ENCODE data around the gene GPR132. TPM values are rescaled to one million over a fixed set of nuclear protein-coding genes. Genes with fewer than 3 reads are reported as not detected.

The GPR132 gene
- polyA plus RNA-seq, 1 donor (not counting 4 experiments of a cell fraction or from before 2014, with no cell fraction given): not detected

DNA sequence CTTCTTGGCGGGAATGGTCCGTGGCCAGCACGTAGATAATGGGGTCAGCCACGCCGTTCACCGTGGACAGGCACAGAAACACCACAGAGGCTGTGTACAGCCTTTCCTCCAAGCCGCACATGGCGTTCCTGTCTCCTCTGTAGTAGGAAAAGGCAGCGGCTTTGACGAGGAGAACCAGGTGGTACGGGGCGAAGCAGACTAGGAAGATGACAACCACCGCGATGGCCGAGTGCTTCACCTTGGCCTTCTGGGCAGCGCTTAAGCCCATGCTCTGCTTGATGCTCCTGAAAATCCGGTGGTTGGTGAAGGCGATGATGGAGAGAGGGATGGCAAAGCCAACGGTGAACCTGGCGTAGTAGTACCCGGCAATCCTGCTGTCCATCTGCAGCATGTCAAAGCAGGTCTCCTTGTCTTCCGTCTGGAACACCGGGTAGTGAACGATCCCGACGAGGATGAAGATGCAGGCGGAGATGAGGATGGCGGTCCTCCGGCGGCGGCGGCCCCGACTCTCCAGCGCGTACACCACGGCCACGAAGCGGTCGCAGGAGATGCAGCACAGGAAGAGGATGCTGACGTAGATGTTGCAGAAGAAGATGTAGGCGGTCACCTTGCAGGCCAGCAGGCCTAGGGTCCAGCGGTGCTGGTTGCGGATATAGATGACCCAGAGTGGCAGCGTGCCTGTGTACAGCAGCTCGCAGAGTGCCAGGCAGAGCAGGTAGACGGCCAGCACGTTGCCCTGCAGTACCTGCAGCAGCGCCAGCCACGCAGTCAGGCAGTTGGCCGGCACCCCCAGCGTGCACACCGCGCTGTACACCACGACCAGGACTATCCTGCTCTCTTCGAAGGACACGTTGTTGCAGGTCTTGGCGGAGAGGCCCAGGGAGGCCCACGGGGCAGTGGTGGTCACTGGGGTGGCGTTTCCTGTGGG lies 13.8 kb downstream of the GPR132 start:
- Histone ChIP-seq H2AFZ (ENCODE audit: control insufficient read depth, low read length) (no peak overlapping the region), H3K79me2 (ENCODE audit: control insufficient read depth, insufficient read depth, low read length) (no peaks in the 10 kb centered on the region), H3K9ac (ENCODE audit: control insufficient read depth, extremely low read depth, insufficient read depth, low read length) (no peak overlapping the region), H3K27me3 (ENCODE audit: control insufficient read depth, extremely low read depth, insufficient read depth, low read length) (no peaks in the 10 kb centered on the region), H4K20me1 (ENCODE audit: control insufficient read depth, extremely low read depth, insufficient read depth, low read length) (no peaks in the 10 kb centered on the region), H3K27ac (ENCODE audit: control insufficient read depth, insufficient read depth, low read length) (no peak overlapping the region), H3K9me1 (ENCODE audit: control insufficient read depth, extremely low read depth, insufficient read depth, low read length) (no peaks in the 10 kb centered on the region), H3K4me1 (ENCODE audit: control insufficient read depth, extremely low read depth, insufficient read depth, low read length) (no peaks in the 10 kb centered on the region), H3K4me3 (ENCODE audit: control insufficient read depth in 2 of 3, extremely low read depth in 1 of 3, insufficient read depth in 2 of 3, low read depth in 1 of 3, low read length in 3 of 3) (no peak overlapping the region), H3K9me3 (ENCODE audit: control insufficient read depth, low read depth, low read length) (no peaks in the 10 kb centered on the region), H3K4me2 (ENCODE audit: control insufficient read depth, extremely low read depth, insufficient read depth, low read depth, low read length) (no peak overlapping the region), H3K36me3 (ENCODE audit: control insufficient read depth in 2 of 2, extremely low read depth in 1 of 2, insufficient read depth in 2 of 2, low read length in 2 of 2) (peaks cover 0 to 22% of the 10 kb centered on the region in 2 experiments)
- FAIRE-seq (no peak), DNase-seq (ENCODE audit: low read depth, low spot score) (no peak)
- dilution Hi-C loops (cut with MboI; ENCODE audit: extremely low pct_ligation_motif_present, low sequenced_read_pairs): no loop called here
- TF ChIP-seq EZH2 (IDR thresholded peaks at IDR 0.05; ENCODE audit: low read length): no peak
- TF ChIP-seq, protein P1, sequence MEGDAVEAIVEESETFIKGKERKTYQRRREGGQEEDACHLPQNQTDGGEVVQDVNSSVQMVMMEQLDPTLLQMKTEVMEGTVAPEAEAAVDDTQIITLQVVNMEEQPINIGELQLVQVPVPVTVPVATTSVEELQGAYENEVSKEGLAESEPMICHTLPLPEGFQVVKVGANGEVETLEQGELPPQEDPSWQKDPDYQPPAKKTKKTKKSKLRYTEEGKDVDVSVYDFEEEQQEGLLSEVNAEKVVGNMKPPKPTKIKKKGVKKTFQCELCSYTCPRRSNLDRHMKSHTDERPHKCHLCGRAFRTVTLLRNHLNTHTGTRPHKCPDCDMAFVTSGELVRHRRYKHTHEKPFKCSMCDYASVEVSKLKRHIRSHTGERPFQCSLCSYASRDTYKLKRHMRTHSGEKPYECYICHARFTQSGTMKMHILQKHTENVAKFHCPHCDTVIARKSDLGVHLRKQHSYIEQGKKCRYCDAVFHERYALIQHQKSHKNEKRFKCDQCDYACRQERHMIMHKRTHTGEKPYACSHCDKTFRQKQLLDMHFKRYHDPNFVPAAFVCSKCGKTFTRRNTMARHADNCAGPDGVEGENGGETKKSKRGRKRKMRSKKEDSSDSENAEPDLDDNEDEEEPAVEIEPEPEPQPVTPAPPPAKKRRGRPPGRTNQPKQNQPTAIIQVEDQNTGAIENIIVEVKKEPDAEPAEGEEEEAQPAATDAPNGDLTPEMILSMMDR (optimal IDR thresholded peaks at IDR 0.05 in 1 of 3, IDR thresholded peaks at IDR 0.05 in 1 of 3, conservative IDR thresholded peaks at IDR 0.05 in 1 of 3; ENCODE audit: extremely low read depth in 1 of 3, insufficient read depth in 2 of 3, low read length in 3 of 3): no peak

DNA sequence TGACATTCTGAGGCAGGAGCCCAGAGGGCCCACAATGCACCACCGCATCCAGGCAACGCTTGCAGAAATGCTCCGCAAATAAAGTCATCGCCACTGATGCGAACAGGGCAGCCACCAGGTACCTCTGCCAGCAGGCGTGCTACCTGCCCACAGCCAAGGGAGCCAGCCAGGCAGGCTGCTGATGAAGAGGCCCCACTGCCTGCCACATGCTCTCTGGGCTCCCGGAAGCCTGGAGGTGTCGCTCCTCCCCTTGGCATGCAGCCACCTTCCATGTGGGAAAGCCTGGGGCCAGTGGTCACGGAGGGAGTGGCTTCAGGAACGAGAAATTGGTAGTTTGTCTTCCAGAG lies 14.7 kb downstream of the GPR132 start:
- dilution Hi-C loops (cut with MboI; ENCODE audit: extremely low pct_ligation_motif_present, low sequenced_read_pairs): no loop called here
- H3K79me2 ChIP-seq (ENCODE audit: control insufficient read depth, insufficient read depth, low read length): no peaks in the 10 kb centered on the region
- FAIRE-seq: no peak
- H3K4me2 ChIP-seq (ENCODE audit: control insufficient read depth, extremely low read depth, insufficient read depth, low read depth, low read length): no peak overlapping the region
- H3K9me1 ChIP-seq (ENCODE audit: control insufficient read depth, extremely low read depth, insufficient read depth, low read length): no peaks in the 10 kb centered on the region
- H3K36me3 ChIP-seq (ENCODE audit: control insufficient read depth in 2 of 2, extremely low read depth in 1 of 2, insufficient read depth in 2 of 2, low read length in 2 of 2): peaks cover 0 to 19% of the 10 kb centered on the region in 2 experiments
- H3K4me3 ChIP-seq (ENCODE audit: control insufficient read depth in 2 of 3, extremely low read depth in 1 of 3, insufficient read depth in 2 of 3, low read depth in 1 of 3, low read length in 3 of 3): no peak overlapping the region
- no peaks in the 10 kb centered on the region for H3K9me3 ChIP-seq (ENCODE audit: control insufficient read depth, low read depth, low read length)
- no peaks in the 10 kb centered on the region for H3K27me3 ChIP-seq (ENCODE audit: control insufficient read depth, extremely low read depth, insufficient read depth, low read length)
- H2AFZ ChIP-seq (ENCODE audit: control insufficient read depth, low read length): no peak overlapping the region
- TF ChIP-seq, protein P1 (optimal IDR thresholded peaks at IDR 0.05 in 1 of 3, IDR thresholded peaks at IDR 0.05 in 1 of 3, conservative IDR thresholded peaks at IDR 0.05 in 1 of 3; ENCODE audit: extremely low read depth in 1 of 3, insufficient read depth in 2 of 3, low read length in 3 of 3): no peak
- TF ChIP-seq EZH2 (IDR thresholded peaks at IDR 0.05; ENCODE audit: low read length): no peak
- no peaks in the 10 kb centered on the region for H4K20me1 ChIP-seq (ENCODE audit: control insufficient read depth, extremely low read depth, insufficient read depth, low read length)
- H3K4me1 ChIP-seq (ENCODE audit: control insufficient read depth, extremely low read depth, insufficient read depth, low read length): no peaks in the 10 kb centered on the region
- H3K27ac ChIP-seq (ENCODE audit: control insufficient read depth, insufficient read depth, low read length): no peak overlapping the region
- no peak overlapping the region for H3K9ac ChIP-seq (ENCODE audit: control insufficient read depth, extremely low read depth, insufficient read depth, low read length)
- no peak for DNase-seq (ENCODE audit: low read depth, low spot score)
